Stomach (tissue), 4 donors: Measurements from ENCODE around the gene DENND6A.

ENCODE experiments used
- EP300 ChIP-seq: sonication (generic); formaldehyde crosslinking; IDR thresholded peaks from one replicate; pipeline ENCODE4 v1.6.1; 2017; ENCODE audit warnings: antibody characterized with exemption
- POLR2A ChIP-seq, 4 donors: fragments of 450-650 bp; IDR thresholded peaks; one replicate each; pipeline ENCODE4 v1.6.1; 2016; ENCODE audit warnings: antibody characterized with exemption in 4 of 4, control low read depth in 2 of 4, mild to moderate bottlenecking in 1 of 4, moderate library complexity in 1 of 4
- TF ChIP-seq, protein P1 (sequence below), 7 experiments: fragments of 450-650 bp in 4 of 7; fragments of 200-600 bp in 3 of 7; sonication (generic) in 3 of 7; IDR thresholded peaks; one replicate each; pipeline ENCODE4 v1.5.1; 2016 to 2019; ENCODE audit warnings: antibody characterized with exemption in 7 of 7, control low read depth in 2 of 7, mild to moderate bottlenecking in 1 of 7

GRCh38 chr3:57583544-57583943 lies 109.3 kb downstream of the DENND6A start:
- TF ChIP-seq, protein P1, sequence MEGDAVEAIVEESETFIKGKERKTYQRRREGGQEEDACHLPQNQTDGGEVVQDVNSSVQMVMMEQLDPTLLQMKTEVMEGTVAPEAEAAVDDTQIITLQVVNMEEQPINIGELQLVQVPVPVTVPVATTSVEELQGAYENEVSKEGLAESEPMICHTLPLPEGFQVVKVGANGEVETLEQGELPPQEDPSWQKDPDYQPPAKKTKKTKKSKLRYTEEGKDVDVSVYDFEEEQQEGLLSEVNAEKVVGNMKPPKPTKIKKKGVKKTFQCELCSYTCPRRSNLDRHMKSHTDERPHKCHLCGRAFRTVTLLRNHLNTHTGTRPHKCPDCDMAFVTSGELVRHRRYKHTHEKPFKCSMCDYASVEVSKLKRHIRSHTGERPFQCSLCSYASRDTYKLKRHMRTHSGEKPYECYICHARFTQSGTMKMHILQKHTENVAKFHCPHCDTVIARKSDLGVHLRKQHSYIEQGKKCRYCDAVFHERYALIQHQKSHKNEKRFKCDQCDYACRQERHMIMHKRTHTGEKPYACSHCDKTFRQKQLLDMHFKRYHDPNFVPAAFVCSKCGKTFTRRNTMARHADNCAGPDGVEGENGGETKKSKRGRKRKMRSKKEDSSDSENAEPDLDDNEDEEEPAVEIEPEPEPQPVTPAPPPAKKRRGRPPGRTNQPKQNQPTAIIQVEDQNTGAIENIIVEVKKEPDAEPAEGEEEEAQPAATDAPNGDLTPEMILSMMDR (IDR thresholded peaks at IDR 0.05), result no peak
- TF ChIP-seq POLR2A (IDR thresholded peaks at IDR 0.05) (no peak), EP300 (no peak)
